ENCODE measurements around the gene SLC44A3.

- TF ChIP-seq CTCF (tag by site-specific recombination; IDR thresholded peaks at IDR 0.05) (no peak), MYNN (tag by site-specific recombination; IDR thresholded peaks at IDR 0.05; ENCODE audit: borderline replicate concordance) (no peak)
Measured at GRCh38 chr1:94906382-94906781, 86.2 kb downstream of the SLC44A3 start.
